GM19193 (cell line): ENCODE results near the gene DIMT1.

Experiments used
- POLR2A ChIP-seq: IDR thresholded peaks from 4 replicates; pipeline ENCODE4 v1.6.1; 2011; ENCODE audit not compliant: insufficient read depth, insufficient read length; ENCODE audit errors: extremely low read depth

DIMT1 gene

DNA sequence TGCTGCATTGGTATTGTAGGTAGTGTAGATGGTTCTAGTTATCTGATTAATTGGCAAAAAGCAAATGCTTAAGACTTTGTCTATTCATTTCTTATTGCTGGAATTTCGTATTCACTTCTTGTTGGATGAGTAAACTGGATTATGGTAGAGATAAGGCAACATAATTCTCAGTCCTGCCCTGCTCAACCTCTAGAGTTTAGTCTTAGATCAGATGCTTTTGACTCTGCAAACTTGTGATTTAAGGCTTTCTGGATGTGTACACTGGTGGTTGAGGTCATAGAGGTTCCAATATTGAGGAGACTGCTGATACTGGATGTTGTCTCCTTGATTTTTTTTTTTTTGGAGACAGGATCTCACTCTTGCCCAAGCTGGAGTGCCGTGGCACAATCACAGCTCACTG is 62.7 kb downstream of the DIMT1 start:
- no peak for TF ChIP-seq POLR2A

- no peak for TF ChIP-seq POLR2A
Measured at GRCh38 chr5:62340392-62340791, 63.3 kb downstream of the DIMT1 start.
